Measurements from ENCODE around the gene SPACA7. TPM values are rescaled to one million over a fixed set of nuclear protein-coding genes. Genes with fewer than 3 reads are reported as not detected.
A peak's percentile ranks its signal among the peaks of the same experiment; 100 is the strongest.

The SPACA7 gene
- total RNA-seq, 4 donors from 2014 or later, result not detected

GRCh38 chr13:112441226-112441625 is 65.1 kb downstream of the SPACA7 start:
- no peaks in the 10 kb centered on the region for H3K4me1 ChIP-seq
- no peak for TF ChIP-seq POLR2A (IDR thresholded peaks at IDR 0.05)
- no peak for TF ChIP-seq CTCF (IDR thresholded peaks at IDR 0.05)
- no peak for DNase-seq
- H3K27ac ChIP-seq, result no peak overlapping the region
- peaks cover 0 to 11% (median 0%) of the 10 kb centered on the region in 4 donors for H3K9me3 ChIP-seq
- H3K27me3 ChIP-seq, result peaks cover 0 to 6% of the 10 kb centered on the region in 2 donors
- H3K4me3 ChIP-seq, result no peak overlapping the region
- H3K36me3 ChIP-seq, result no peaks in the 10 kb centered on the region

GRCh38 chr13:112441779-112442310 is 65.7 kb downstream of the SPACA7 start:
- no peak for DNase-seq
- H3K4me3 ChIP-seq, result no peak overlapping the region
- H3K4me1 ChIP-seq, result no peaks in the 10 kb centered on the region
- peaks cover 0 to 6% of the 10 kb centered on the region in 2 donors for H3K27me3 ChIP-seq
- no peaks in the 10 kb centered on the region for H3K36me3 ChIP-seq
- H3K9me3 ChIP-seq, result peaks cover 0 to 11% (median 0%) of the 10 kb centered on the region in 4 donors
- no peak overlapping the region for H3K27ac ChIP-seq
- TF ChIP-seq POLR2A (IDR thresholded peaks at IDR 0.05) (no peak), CTCF (IDR thresholded peaks at IDR 0.05) (no peak)

GRCh38 chr13:112442483-112443090 is 66.4 kb downstream of the SPACA7 start:
- TF ChIP-seq CTCF (IDR thresholded peaks at IDR 0.05) (no peak), POLR2A (IDR thresholded peaks at IDR 0.05) (no peak)
- H3K9me3 ChIP-seq, result peaks cover 0 to 11% (median 0%) of the 10 kb centered on the region in 4 donors

GRCh38 chr13:112443191-112443994 is 67.2 kb downstream of the SPACA7 start:
- TF ChIP-seq CTCF (IDR thresholded peaks at IDR 0.05), result peak in 1 of 6 experiments; percentile 31
- TF ChIP-seq POLR2A (IDR thresholded peaks at IDR 0.05), result no peak
- no peak for DNase-seq
- H3K27me3 ChIP-seq, result peaks cover 0 to 6% of the 10 kb centered on the region in 2 donors
- H3K36me3 ChIP-seq, result no peaks in the 10 kb centered on the region
- peaks cover 0 to 5% (median 0%) of the 10 kb centered on the region in 4 donors for H3K9me3 ChIP-seq
- no peak overlapping the region for H3K4me3 ChIP-seq
- no peak overlapping the region for H3K27ac ChIP-seq
- no peaks in the 10 kb centered on the region for H3K4me1 ChIP-seq

More at GRCh38 chr13:112442483-112443090, 66.4 kb downstream of the SPACA7 start:
- Histone ChIP-seq H3K4me1 (no peaks in the 10 kb centered on the region), H3K36me3 (no peaks in the 10 kb centered on the region), H3K27me3 (peaks cover 0 to 6% of the 10 kb centered on the region in 2 donors), H3K4me3 (no peak overlapping the region), H3K27ac (no peak overlapping the region)
- no peak for DNase-seq

- H3K27ac ChIP-seq, result no peak overlapping the region
- no peaks in the 10 kb centered on the region for H3K9me3 ChIP-seq
- no peak overlapping the region for H3K4me3 ChIP-seq
- H3K4me1 ChIP-seq, result no peaks in the 10 kb centered on the region
- TF ChIP-seq POLR2A (IDR thresholded peaks at IDR 0.05), result no peak
- TF ChIP-seq CTCF (IDR thresholded peaks at IDR 0.05), result peak in 5 of 6 experiments; percentile 18 to 84 (median 81)
- H3K27me3 ChIP-seq, result peaks cover 0 to 6% of the 10 kb centered on the region in 2 donors
- no peaks in the 10 kb centered on the region for H3K36me3 ChIP-seq
- DNase-seq, result peak in 2 of 3 donors; percentile 68 to 79
Observed at GRCh38 chr13:112443995-112444311, 67.8 kb downstream of the SPACA7 start.
